A549 (cell line): ENCODE data around the gene SCAMP1. TPM values are rescaled to one million over a fixed set of nuclear protein-coding genes. Genes with fewer than 3 reads are reported as not detected.
A peak's percentile ranks its signal among the peaks of the same experiment; 100 is the strongest.

Experiments used
- ATAC-seq, 2 experiments: fragments of 200-7000 bp in 1 of 2; fragments of >200 bp in 1 of 2; cut with Nextera tagmentation in 1 of 2; cut with Tn5 transposase in 1 of 2; 3 replicates each; pipeline versions ENCODE4 v1.8.0 to v1.9.1; 2018 to 2020; ENCODE audit warnings: mild to moderate bottlenecking in 1 of 2, moderate library complexity in 1 of 2
- CTCF ChIA-PET: fragments of 300-600 bp; sonication (Branson Sonifier 250); formaldehyde crosslinking; extraction: SDS; loops from one replicate; lab custom pipeline; 2021; ENCODE audit warnings: antibody characterized with exemption, inconsistent platforms; lab: Yijun Ruan, JAX
- POLR2A ChIA-PET: fragments of 350-600 bp; formaldehyde crosslinking; extraction: SDS; loops from one replicate; lab custom pipeline; 2021; ENCODE audit warnings: antibody characterized with exemption, inconsistent platforms; lab: Yijun Ruan, JAX
- DNase-seq, 2 experiments: peaks; one replicate each; pipeline versions ENCODE4 v3.0.0 to v3.0.0-alpha.2; 2011 to 2016; ENCODE audit warnings: low read depth in 1 of 2, low spot score in 1 of 2
- FAIRE-seq: peaks from 2 replicates; lab custom pipeline; 2011; peaks lifted over from hg19 to GRCh38; lab: Jason Lieb, UNC
- H3K27ac ChIP-seq, 2 experiments: fragments of >200 bp; sonication (Bioruptor Twin); formaldehyde crosslinking; 3 replicates each; pipeline ENCODE4 v1.5.1; 2016 to 2017
- H3K4me1 ChIP-seq: fragments of >200 bp; sonication (Bioruptor Twin); formaldehyde crosslinking; 3 replicates; pipeline ENCODE4 v1.6.1; 2016
- H3K4me2 ChIP-seq: fragments of >200 bp; sonication (Bioruptor Twin); formaldehyde crosslinking; 3 replicates; pipeline ENCODE4 v1.6.1; 2016
- H3K4me3 ChIP-seq: fragments of >200 bp; sonication (Bioruptor Twin); formaldehyde crosslinking; 3 replicates; pipeline ENCODE4 v1.5.1; 2016
- H3K9me3 ChIP-seq: fragments of >200 bp; sonication (Bioruptor Twin); formaldehyde crosslinking; 3 replicates; pipeline ENCODE4 v1.6.1; 2016
- ATOH8 ChIP-seq: fragments of 250-450 bp; sonication (Bioruptor Pico); IDR thresholded peaks from 2 replicates; pipeline ENCODE4 v1.5.0; 2020; ENCODE audit warnings: low read depth, mild to moderate bottlenecking, moderate library complexity
- BHLHE40 ChIP-seq: IDR thresholded peaks from 2 replicates; pipeline ENCODE4 v1.6.1; 2012; ENCODE audit warnings: low read depth, low read length, inconsistent platforms
- CBX2 ChIP-seq: fragments of 200-600 bp; sonication (generic); IDR thresholded peaks from 2 replicates; pipeline ENCODE4 v1.6.1; 2016; ENCODE audit warnings: low read depth, mild to moderate bottlenecking, borderline replicate concordance
- CHD2 ChIP-seq: fragments of 150-350 bp; IDR thresholded peaks from 2 replicates; pipeline ENCODE4 v1.6.1; 2014; ENCODE audit warnings: low read length; ENCODE audit not compliant: partially characterized antibody
- CTCF ChIP-seq: fragments of >200 bp; sonication (Bioruptor Twin); formaldehyde crosslinking; IDR thresholded peaks from 3 replicates; pipeline ENCODE4 v1.5.1; 2016
- E2F6 ChIP-seq: IDR thresholded peaks from 2 replicates; pipeline ENCODE4 v1.6.1; 2012; ENCODE audit warnings: low read depth, borderline replicate concordance
- EHMT2 ChIP-seq: fragments of 200-600 bp; sonication (generic); IDR thresholded peaks from 2 replicates; pipeline ENCODE4 v1.6.1; 2016; ENCODE audit warnings: antibody characterized with exemption, low read depth, mild to moderate bottlenecking, moderate library complexity
- EP300 ChIP-seq, 2 experiments: fragments of >200 bp; sonication (Bioruptor Twin); formaldehyde crosslinking; IDR thresholded peaks; 2 replicates in 1 of 2; 3 replicates in 1 of 2; pipeline ENCODE4 v1.6.1; 2016 to 2017
- HES2 ChIP-seq: fragments of >200 bp; sonication (Bioruptor Twin); formaldehyde crosslinking; IDR thresholded peaks from 2 replicates; pipeline ENCODE4 v1.6.1; 2016
- HEYL ChIP-seq: fragments of 250-450 bp; sonication (Bioruptor Pico); IDR thresholded peaks from 2 replicates; pipeline ENCODE4 v1.8.0; 2021; ENCODE audit warnings: mild to moderate bottlenecking, moderate library complexity
- HMGXB4 ChIP-seq: fragments of 250-450 bp; sonication (Bioruptor Pico); IDR thresholded peaks from 2 replicates; pipeline ENCODE4 v1.5.0; 2021; ENCODE audit warnings: mild to moderate bottlenecking, moderate library complexity, borderline replicate concordance
- JUN ChIP-seq, 2 experiments: fragments of >200 bp; sonication (Bioruptor Twin); formaldehyde crosslinking; IDR thresholded peaks; 2 replicates in 1 of 2; 3 replicates in 1 of 2; pipeline ENCODE4 v1.6.1; 2016 to 2017
- MAFK ChIP-seq: fragments of 450-650 bp; IDR thresholded peaks from 2 replicates; pipeline ENCODE4 v1.6.1; 2014; ENCODE audit not compliant: partially characterized antibody
- MAZ ChIP-seq: fragments of 150-350 bp; IDR thresholded peaks from 2 replicates; pipeline ENCODE4 v1.6.1; 2014; ENCODE audit warnings: antibody characterized with exemption, low read depth, low read length, borderline replicate concordance
- NFE2L2 ChIP-seq: fragments of 150-350 bp; conservative IDR thresholded peaks from 2 replicates; pipeline ENCODE4 v1.6.1; 2014; ENCODE audit warnings: low read length
- PBX3 ChIP-seq: IDR thresholded peaks from 2 replicates; pipeline ENCODE4 v1.6.1; 2012
- RFX5 ChIP-seq: fragments of 450-650 bp; IDR thresholded peaks from 2 replicates; pipeline ENCODE4 v1.7.1; 2014; ENCODE audit warnings: antibody characterized with exemption, mild to moderate bottlenecking, moderate library complexity
- RNF2 ChIP-seq: fragments of 200-600 bp; sonication (generic); IDR thresholded peaks from 2 replicates; pipeline ENCODE4 v1.6.1; 2016; ENCODE audit warnings: low read depth, mild to moderate bottlenecking, antibody characterized with exemption, moderate library complexity, borderline replicate concordance
- WGBS: methylation state at CpG from one replicate; pipeline ENCODE4 v1.1.6; 2017; ENCODE audit errors: missing lambda C conversion rate; 5-methylcytosine and 5-hydroxymethylcytosine counted together
- polyA plus RNA-seq, 4 experiments: library from polyadenylated mRNA; depleted of rRNA in 3 of 4; stranded (reverse); fragments of >200 nt; fragmentation: RNase III in 1 of 4; extraction: RNeasy Plus Mini Kit Qiagen cat#74134 plus additional on column Dnase treatment in 1 of 4; gene quantifications; 2 replicates in 3 of 4; 3 replicates in 1 of 4; pipeline ENCODE4 v1.2.3, GENCODE V29; 2011 to 2017

SCAMP1 gene
- polyA plus RNA-seq, 2 of the 4 experiments (the other 2 are of a cell fraction), result 23.8 to 42.2 TPM

- H3K4me1 ChIP-seq, result peaks cover 10% of the 10 kb centered on the region
- ChIA-PET CTCF (interaction anchor here (0.8 to 1.4 kb wide), 2 partner anchors 22 to 59 kb away, joined by 3 to 4 read pairs; partner anchors contain the start of gene SCAMP1), POLR2A (no interaction called here)
- H3K27ac ChIP-seq, result no peak overlapping the region
- DNase-seq (no peak), ATAC-seq (no peak), FAIRE-seq (no peak)
- no peaks in the 10 kb centered on the region for H3K9me3 ChIP-seq
- TF ChIP-seq PBX3 (no peak), ATOH8 (CRISPR knock-in tag) (no peak), HMGXB4 (no peak), MAZ (no peak), CTCF (no peak), MAFK (no peak), BHLHE40 (no peak), EHMT2 (no peak), HEYL (no peak), RFX5 (no peak), E2F6 (no peak), JUN (IDR thresholded peaks at IDR 0.05) (no peak), HES2 (no peak), EP300 (IDR thresholded peaks at IDR 0.05) (no peak), RNF2 (no peak), CBX2 (no peak), NFE2L2 (no peak)
- 87% methylated on average over 3 of the region's 3 CpGs for WGBS
- no peak overlapping the region for H3K4me3 ChIP-seq
- H3K4me2 ChIP-seq, result no peak overlapping the region
Observed at GRCh38 chr5:78419396-78419795, 59.0 kb downstream of the SCAMP1 start.

GRCh38 chr5:78420548-78420947 lies 60.1 kb downstream of the SCAMP1 start:
- H3K4me2 ChIP-seq, result peak overlapping the region; percentile 34
- no peak for ATAC-seq
- CTCF ChIA-PET, result interaction anchor here (0.9 to 1.4 kb wide), 2 partner anchors 20 to 60 kb away, joined by 4 read pairs; partner anchors contain the start of gene SCAMP1
- FAIRE-seq, result no peak
- DNase-seq, result no peak
- no peak overlapping the region for H3K4me3 ChIP-seq
- POLR2A ChIA-PET, result no interaction called here
- H3K9me3 ChIP-seq, result no peaks in the 10 kb centered on the region
- no peak overlapping the region for H3K27ac ChIP-seq
- peaks cover 10% of the 10 kb centered on the region for H3K4me1 ChIP-seq
- no peak for TF ChIP-seq CHD2
- TF ChIP-seq, all 56 proteins: peak for 0
